Thyroid gland (tissue), 4 donors: Measurements from ENCODE around the gene ZSWIM6.

Source experiments
- CTCF ChIP-seq, 6 experiments: fragments of 200-600 bp in 3 of 6; fragments of 450-650 bp in 3 of 6; sonication (generic) in 3 of 6; IDR thresholded peaks; one replicate each; pipeline ENCODE4 v1.5.1; 2016 to 2019; ENCODE audit warnings: antibody characterized with exemption in 6 of 6, mild to moderate bottlenecking in 2 of 6, inconsistent platforms in 1 of 6, moderate library complexity in 1 of 6
- POLR2A ChIP-seq, 2 donors: fragments of 450-650 bp; IDR thresholded peaks; one replicate each; pipeline ENCODE4 v1.6.1; 2017; ENCODE audit warnings: antibody characterized with exemption in 2 of 2, mild to moderate bottlenecking in 2 of 2, moderate library complexity in 1 of 2

GRCh38 chr5:61357745-61358144 is 25.7 kb downstream of the ZSWIM6 start:
- TF ChIP-seq POLR2A (IDR thresholded peaks at IDR 0.05) (no peak), CTCF (IDR thresholded peaks at IDR 0.05) (peak in 4 of 6 experiments; percentile 15 to 31 (median 26))
